ENCODE results near the gene TRHDE. TPM values are rescaled to one million over a fixed set of nuclear protein-coding genes. Genes with fewer than 3 reads are reported as not detected.

Gene TRHDE
- total RNA-seq, 2 donors from 2014 or later: 0.57 to 8.7 TPM

- intact Hi-C loops (cut with DNase I): no loop called here
- no peaks in the 10 kb centered on the region for H3K36me3 ChIP-seq
- H3K4me3 ChIP-seq: no peak overlapping the region
- H3K27me3 ChIP-seq: no peaks in the 10 kb centered on the region
- no peak overlapping the region for H3K27ac ChIP-seq
- H3K4me1 ChIP-seq: no peaks in the 10 kb centered on the region
- H3K9ac ChIP-seq (ENCODE audit: low read depth in 2 of 2, low read length in 2 of 2): no peak overlapping the region
- H3K9me3 ChIP-seq: no peaks in the 10 kb centered on the region
- no peak for TF ChIP-seq CTCF (IDR thresholded peaks at IDR 0.05)
- no peak for DNase-seq
Observed at GRCh38 chr12:72491426-72491825, 219.3 kb downstream of the TRHDE start.

GRCh38 chr12:72493407-72493806 is 221.2 kb downstream of the TRHDE start:
- no peak for DNase-seq
- intact Hi-C loops (cut with DNase I): no loop called here

GRCh38 chr12:72498354-72498753 is 226.2 kb downstream of the TRHDE start:
- no peaks in the 10 kb centered on the region for H3K4me1 ChIP-seq
- H3K36me3 ChIP-seq: no peaks in the 10 kb centered on the region
- H3K9ac ChIP-seq (ENCODE audit: low read depth in 2 of 2, low read length in 2 of 2): no peak overlapping the region
- no peak for TF ChIP-seq CTCF (IDR thresholded peaks at IDR 0.05)
- H3K9me3 ChIP-seq: no peaks in the 10 kb centered on the region
- no peak overlapping the region for H3K4me3 ChIP-seq
- H3K27me3 ChIP-seq: no peaks in the 10 kb centered on the region
- intact Hi-C loops (cut with DNase I): no loop called here
- no peak overlapping the region for H3K27ac ChIP-seq
- no peak for DNase-seq

More at GRCh38 chr12:72493407-72493806, 221.2 kb downstream of the TRHDE start:
- Histone ChIP-seq H3K36me3 (no peaks in the 10 kb centered on the region), H3K9me3 (no peaks in the 10 kb centered on the region), H3K4me3 (no peak overlapping the region), H3K27me3 (no peaks in the 10 kb centered on the region), H3K9ac (ENCODE audit: low read depth in 2 of 2, low read length in 2 of 2) (no peak overlapping the region), H3K27ac (no peak overlapping the region), H3K4me1 (no peaks in the 10 kb centered on the region)
- TF ChIP-seq CTCF (IDR thresholded peaks at IDR 0.05): no peak

GRCh38 chr12:72499244-72499643 is 227.1 kb downstream of the TRHDE start:
- no peak for TF ChIP-seq CTCF (IDR thresholded peaks at IDR 0.05)
- DNase-seq: no peak
- Histone ChIP-seq H3K4me3 (no peak overlapping the region), H3K27me3 (no peaks in the 10 kb centered on the region), H3K9me3 (no peaks in the 10 kb centered on the region), H3K4me1 (no peaks in the 10 kb centered on the region), H3K9ac (ENCODE audit: low read depth in 2 of 2, low read length in 2 of 2) (no peak overlapping the region), H3K36me3 (no peaks in the 10 kb centered on the region), H3K27ac (no peak overlapping the region)
- intact Hi-C loops (cut with DNase I): no loop called here

- intact Hi-C loops (cut with DNase I): no loop called here
Observed at GRCh38 chr12:72502546-72502945, 230.4 kb downstream of the TRHDE start.

More at GRCh38 chr12:72502546-72502945, 230.4 kb downstream of the TRHDE start:
- no peak for DNase-seq
- Histone ChIP-seq H3K9me3 (no peaks in the 10 kb centered on the region), H3K27ac (no peak overlapping the region), H3K4me3 (no peak overlapping the region), H3K27me3 (no peaks in the 10 kb centered on the region), H3K9ac (ENCODE audit: low read depth in 2 of 2, low read length in 2 of 2) (no peak overlapping the region), H3K4me1 (no peaks in the 10 kb centered on the region), H3K36me3 (no peaks in the 10 kb centered on the region)
- TF ChIP-seq CTCF (IDR thresholded peaks at IDR 0.05): no peak

Data from colonic mucosa (tissue), 4 donors.